HG03060 (cell line): Measurements from ENCODE around the gene TBC1D5.
"Not testable (repeated sequence)": the region's sequence is repeated elsewhere in the genome, so short reads cannot be mapped to it uniquely, and the experiment has no call there.

Source experiments
- ATAC-seq: cut with Tn5 transposase; IDR thresholded peaks from one replicate; pipeline ENCODE4 v1.9.1; 2021; ENCODE audit warnings: low read depth, moderate number of reproducible peaks; ENCODE audit not compliant: unreplicated experiment

TBC1D5 gene

GRCh38 chr3:17554078-17554477, 188.4 kb downstream of the TBC1D5 start:
- no peak for ATAC-seq

- no peak for ATAC-seq
Measured at GRCh38 chr3:17553080-17553479, 189.4 kb downstream of the TBC1D5 start.

GRCh38 chr3:17552351-17552750, 190.1 kb downstream of the TBC1D5 start:
- no peak for ATAC-seq

- no peak for ATAC-seq
Measured at GRCh38 chr3:17551895-17552294, 190.5 kb downstream of the TBC1D5 start.

GRCh38 chr3:17551333-17551732, 191.1 kb downstream of the TBC1D5 start:
- ATAC-seq, result no peak

GRCh38 chr3:17550624-17551023, 191.8 kb downstream of the TBC1D5 start:
- ATAC-seq, result no peak

- ATAC-seq, result no peak
Measured at GRCh38 chr3:17546500-17547255, 195.8 kb downstream of the TBC1D5 start.

GRCh38 chr3:17544632-17545031, 197.8 kb downstream of the TBC1D5 start:
- no peak for ATAC-seq

- ATAC-seq, result no peak
Measured at GRCh38 chr3:17542591-17542990, 199.8 kb downstream of the TBC1D5 start.

GRCh38 chr3:17539436-17539835, 203.0 kb downstream of the TBC1D5 start:
- no peak for ATAC-seq

GRCh38 chr3:17535274-17535673, 207.2 kb downstream of the TBC1D5 start:
- ATAC-seq, result no peak

- not testable (repeated sequence) for ATAC-seq
Measured at GRCh38 chr3:17532446-17532845, 210.0 kb downstream of the TBC1D5 start.

- ATAC-seq, result no peak
Measured at GRCh38 chr3:17529677-17530076, 212.8 kb downstream of the TBC1D5 start.

- ATAC-seq, result no peak
Measured at GRCh38 chr3:17518189-17519059, 224.0 kb downstream of the TBC1D5 start.

GRCh38 chr3:17515445-17516234, 226.8 kb downstream of the TBC1D5 start:
- ATAC-seq, result no peak

GRCh38 chr3:17514597-17514996, 227.8 kb downstream of the TBC1D5 start:
- no peak for ATAC-seq

GRCh38 chr3:17510265-17510664, 232.2 kb downstream of the TBC1D5 start:
- no peak for ATAC-seq

GRCh38 chr3:17508180-17508752, 234.2 kb downstream of the TBC1D5 start:
- no peak for ATAC-seq

GRCh38 chr3:17507480-17507879, 235.0 kb downstream of the TBC1D5 start:
- ATAC-seq, result no peak

GRCh38 chr3:17505856-17506255, 236.6 kb downstream of the TBC1D5 start:
- no peak for ATAC-seq

- ATAC-seq, result no peak
Measured at GRCh38 chr3:17501745-17502144, 240.7 kb downstream of the TBC1D5 start.
